WI38 (cell line): ENCODE results near the gene SLC15A3.
A peak's percentile ranks its signal among the peaks of the same experiment; 100 is the strongest.
"Not testable (repeated sequence)": the region's sequence is repeated elsewhere in the genome, so short reads cannot be mapped to it uniquely, and the experiment has no call there.

Experiments
- H3K4me3 ChIP-seq: 2 replicates; pipeline ENCODE4 v1.5.1; 2011; ENCODE audit warnings: low read depth, mild to moderate bottlenecking, control low read depth, low read length
- TF ChIP-seq, protein P1 (sequence below): IDR thresholded peaks from 2 replicates; pipeline ENCODE4 v1.5.1; 2012; ENCODE audit warnings: low read depth, mild to moderate bottlenecking, control low read depth, low read length

SLC15A3 gene

GRCh38 chr11:60914633-60915247 lies 37.2 kb downstream of the SLC15A3 start:
- TF ChIP-seq, protein P1, sequence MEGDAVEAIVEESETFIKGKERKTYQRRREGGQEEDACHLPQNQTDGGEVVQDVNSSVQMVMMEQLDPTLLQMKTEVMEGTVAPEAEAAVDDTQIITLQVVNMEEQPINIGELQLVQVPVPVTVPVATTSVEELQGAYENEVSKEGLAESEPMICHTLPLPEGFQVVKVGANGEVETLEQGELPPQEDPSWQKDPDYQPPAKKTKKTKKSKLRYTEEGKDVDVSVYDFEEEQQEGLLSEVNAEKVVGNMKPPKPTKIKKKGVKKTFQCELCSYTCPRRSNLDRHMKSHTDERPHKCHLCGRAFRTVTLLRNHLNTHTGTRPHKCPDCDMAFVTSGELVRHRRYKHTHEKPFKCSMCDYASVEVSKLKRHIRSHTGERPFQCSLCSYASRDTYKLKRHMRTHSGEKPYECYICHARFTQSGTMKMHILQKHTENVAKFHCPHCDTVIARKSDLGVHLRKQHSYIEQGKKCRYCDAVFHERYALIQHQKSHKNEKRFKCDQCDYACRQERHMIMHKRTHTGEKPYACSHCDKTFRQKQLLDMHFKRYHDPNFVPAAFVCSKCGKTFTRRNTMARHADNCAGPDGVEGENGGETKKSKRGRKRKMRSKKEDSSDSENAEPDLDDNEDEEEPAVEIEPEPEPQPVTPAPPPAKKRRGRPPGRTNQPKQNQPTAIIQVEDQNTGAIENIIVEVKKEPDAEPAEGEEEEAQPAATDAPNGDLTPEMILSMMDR = no peak
- peak overlapping the region; percentile 73 for H3K4me3 ChIP-seq

GRCh38 chr11:60913793-60914632 lies 38.0 kb downstream of the SLC15A3 start, which contains the start of gene TMEM109:
TSS of gene TMEM109 (plus strand) at chr11:60914158. CDS start at chr11:60919694, 5,536 bp downstream.
- TF ChIP-seq, protein P1 = no peak

DNA sequence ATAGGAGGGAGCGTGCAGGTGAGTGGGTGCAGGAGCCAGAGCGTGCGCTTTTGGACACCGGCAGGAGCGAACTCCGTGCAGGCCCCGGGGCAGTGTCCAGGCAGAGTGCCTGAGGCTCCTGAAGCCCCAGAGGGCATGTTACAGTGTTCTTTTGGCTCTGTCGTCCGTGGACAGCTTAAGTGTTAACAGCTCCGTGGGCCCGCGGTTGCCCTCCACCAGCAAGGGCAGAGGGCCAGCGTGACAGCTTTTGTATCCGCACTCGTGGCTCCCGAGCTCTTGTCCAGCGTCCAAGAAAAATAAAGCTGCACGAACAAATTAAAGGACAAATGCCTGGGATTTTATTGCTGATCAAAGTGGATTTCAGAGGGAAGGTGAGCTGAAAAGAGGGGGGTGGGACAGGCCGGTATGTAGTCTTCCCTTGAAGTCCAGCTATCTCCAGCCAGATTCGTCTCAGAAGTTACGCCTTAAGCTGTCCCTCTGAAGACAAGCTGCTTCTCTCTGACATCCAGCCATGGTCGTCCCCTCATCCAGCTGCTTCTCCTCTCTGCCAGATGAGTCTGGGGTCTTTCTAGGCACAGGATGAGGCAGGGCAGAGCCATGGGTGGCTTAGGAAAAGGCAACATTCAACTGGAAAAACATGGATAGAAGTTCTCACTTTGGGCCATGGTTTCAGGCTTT lies 39.0 kb downstream of the SLC15A3 start:
- no peak overlapping the region for H3K4me3 ChIP-seq

More at GRCh38 chr11:60913793-60914632, 38.0 kb downstream of the SLC15A3 start, which contains the start of gene TMEM109:
- peak within 1 kb of the TSS; percentile 73 for H3K4me3 ChIP-seq

GRCh38 chr11:60912223-60912850 lies 39.6 kb downstream of the SLC15A3 start:
- TF ChIP-seq, protein P1 = no peak
- no peak overlapping the region for H3K4me3 ChIP-seq

More for the DNA sequence above, 39.0 kb downstream of the SLC15A3 start:
- TF ChIP-seq, protein P1 = no peak

GRCh38 chr11:60910711-60911380 lies 41.1 kb downstream of the SLC15A3 start:
- TF ChIP-seq, protein P1 = no peak
- H3K4me3 ChIP-seq = no peak overlapping the region

DNA sequence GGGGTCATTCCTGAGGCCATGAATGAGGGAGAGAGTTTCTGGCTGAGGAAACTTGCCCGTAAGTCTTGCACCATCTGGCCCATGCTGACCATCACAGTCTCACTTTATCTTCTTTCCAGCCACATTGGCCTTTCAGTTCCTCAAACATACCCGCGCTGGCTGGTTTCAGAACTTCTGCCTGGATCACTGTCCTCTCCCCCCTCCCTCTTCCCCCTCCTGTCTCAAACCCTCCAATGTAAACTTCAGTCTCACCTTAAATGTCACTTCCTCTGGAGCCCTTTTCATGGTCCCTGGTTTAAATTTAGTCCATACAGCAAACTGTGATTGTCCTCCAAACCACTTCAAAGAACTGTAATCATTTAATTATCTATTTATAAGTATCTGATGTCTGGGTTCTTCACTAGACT lies 41.7 kb downstream of the SLC15A3 start:
- TF ChIP-seq, protein P1 = no peak
- H3K4me3 ChIP-seq = no peak overlapping the region

- not testable (repeated sequence) for H3K4me3 ChIP-seq
Measured at GRCh38 chr11:60909680-60910280, 42.2 kb downstream of the SLC15A3 start.
